ENCODE measurements around the gene GNAQ. TPM values are rescaled to one million over a fixed set of nuclear protein-coding genes. Genes with fewer than 3 reads are reported as not detected.

Gene GNAQ
- polyA plus RNA-seq, 2 donors = 11.3 to 12.8 TPM

GRCh38 chr9:77893706-77894105, 137.9 kb downstream of the GNAQ start:
- WGBS, 2 donors = 98 to 99% methylated on average over 3 of the region's 3 CpGs
- H3K27ac ChIP-seq (ENCODE audit: low read depth in 2 of 2, low read length in 1 of 2) = no peak overlapping the region
- H3K27me3 ChIP-seq (ENCODE audit: control insufficient read depth in 1 of 2, insufficient read depth in 2 of 2, low read length in 2 of 2) = no peaks in the 10 kb centered on the region
- no peaks in the 10 kb centered on the region for H3K9me3 ChIP-seq (ENCODE audit: control insufficient read depth in 2 of 2, insufficient read depth in 1 of 2, low read depth in 1 of 2, low read length in 1 of 2)
- no peak overlapping the region for H3K4me3 ChIP-seq (ENCODE audit: low read depth in 1 of 2, low read length in 2 of 2)
- peaks cover 0 to 3% of the 10 kb centered on the region in 2 donors for H3K36me3 ChIP-seq (ENCODE audit: control insufficient read depth in 2 of 2, insufficient read depth in 2 of 2, low read length in 1 of 2)
- H3K4me1 ChIP-seq (ENCODE audit: control insufficient read depth in 2 of 2, insufficient read depth in 2 of 2, low read length in 1 of 2) = no peaks in the 10 kb centered on the region

- Histone ChIP-seq H3K36me3 (ENCODE audit: control insufficient read depth in 2 of 2, insufficient read depth in 2 of 2, low read length in 1 of 2) (peaks cover 0 to 3% of the 10 kb centered on the region in 2 donors), H3K27me3 (ENCODE audit: control insufficient read depth in 1 of 2, insufficient read depth in 2 of 2, low read length in 2 of 2) (no peaks in the 10 kb centered on the region), H3K4me1 (ENCODE audit: control insufficient read depth in 2 of 2, insufficient read depth in 2 of 2, low read length in 1 of 2) (no peaks in the 10 kb centered on the region), H3K9me3 (ENCODE audit: control insufficient read depth in 2 of 2, insufficient read depth in 1 of 2, low read depth in 1 of 2, low read length in 1 of 2) (no peaks in the 10 kb centered on the region), H3K27ac (ENCODE audit: low read depth in 2 of 2, low read length in 1 of 2) (no peak overlapping the region), H3K4me3 (ENCODE audit: low read depth in 1 of 2, low read length in 2 of 2) (no peak overlapping the region)
- 93 to 95% methylated on average over 3 of the region's 3 CpGs for WGBS, 2 donors
Observed at GRCh38 chr9:77892955-77893514, 138.6 kb downstream of the GNAQ start.

- Histone ChIP-seq H3K27ac (ENCODE audit: low read depth in 2 of 2, low read length in 1 of 2) (no peak overlapping the region), H3K27me3 (ENCODE audit: control insufficient read depth in 1 of 2, insufficient read depth in 2 of 2, low read length in 2 of 2) (no peaks in the 10 kb centered on the region), H3K4me3 (ENCODE audit: low read depth in 1 of 2, low read length in 2 of 2) (no peak overlapping the region), H3K4me1 (ENCODE audit: control insufficient read depth in 2 of 2, insufficient read depth in 2 of 2, low read length in 1 of 2) (no peaks in the 10 kb centered on the region), H3K9me3 (ENCODE audit: control insufficient read depth in 2 of 2, insufficient read depth in 1 of 2, low read depth in 1 of 2, low read length in 1 of 2) (no peaks in the 10 kb centered on the region), H3K36me3 (ENCODE audit: control insufficient read depth in 2 of 2, insufficient read depth in 2 of 2, low read length in 1 of 2) (peaks cover 0 to 3% of the 10 kb centered on the region in 2 donors)
- 56 to 60% methylated on average over 1 of the region's 1 CpG for WGBS, 2 donors
Observed at GRCh38 chr9:77892171-77892570, 139.4 kb downstream of the GNAQ start.

GRCh38 chr9:77891128-77891800, 140.3 kb downstream of the GNAQ start:
- 76 to 78% methylated on average over 8 of the region's 8 CpGs for WGBS, 2 donors

GRCh38 chr9:77887662-77888061, 143.9 kb downstream of the GNAQ start:
- Histone ChIP-seq H3K27me3 (ENCODE audit: control insufficient read depth in 1 of 2, insufficient read depth in 2 of 2, low read length in 2 of 2) (no peaks in the 10 kb centered on the region), H3K4me3 (ENCODE audit: low read depth in 1 of 2, low read length in 2 of 2) (no peak overlapping the region), H3K36me3 (ENCODE audit: control insufficient read depth in 2 of 2, insufficient read depth in 2 of 2, low read length in 1 of 2) (no peaks in the 10 kb centered on the region), H3K27ac (ENCODE audit: low read depth in 2 of 2, low read length in 1 of 2) (no peak overlapping the region), H3K9me3 (ENCODE audit: control insufficient read depth in 2 of 2, insufficient read depth in 1 of 2, low read depth in 1 of 2, low read length in 1 of 2) (no peaks in the 10 kb centered on the region), H3K4me1 (ENCODE audit: control insufficient read depth in 2 of 2, insufficient read depth in 2 of 2, low read length in 1 of 2) (peaks cover 2 to 4% of the 10 kb centered on the region in 2 donors)
- 34 to 51% methylated on average over 2 of the region's 2 CpGs for WGBS, 2 donors

More at GRCh38 chr9:77891128-77891800, 140.3 kb downstream of the GNAQ start:
- Histone ChIP-seq H3K4me1 (ENCODE audit: control insufficient read depth in 2 of 2, insufficient read depth in 2 of 2, low read length in 1 of 2) (no peaks in the 10 kb centered on the region), H3K9me3 (ENCODE audit: control insufficient read depth in 2 of 2, insufficient read depth in 1 of 2, low read depth in 1 of 2, low read length in 1 of 2) (no peaks in the 10 kb centered on the region), H3K27me3 (ENCODE audit: control insufficient read depth in 1 of 2, insufficient read depth in 2 of 2, low read length in 2 of 2) (no peaks in the 10 kb centered on the region), H3K27ac (ENCODE audit: low read depth in 2 of 2, low read length in 1 of 2) (no peak overlapping the region), H3K4me3 (ENCODE audit: low read depth in 1 of 2, low read length in 2 of 2) (no peak overlapping the region), H3K36me3 (ENCODE audit: control insufficient read depth in 2 of 2, insufficient read depth in 2 of 2, low read length in 1 of 2) (peaks cover 0 to 3% of the 10 kb centered on the region in 2 donors)

- Histone ChIP-seq H3K9me3 (ENCODE audit: control insufficient read depth in 2 of 2, insufficient read depth in 1 of 2, low read depth in 1 of 2, low read length in 1 of 2) (no peaks in the 10 kb centered on the region), H3K4me3 (ENCODE audit: low read depth in 1 of 2, low read length in 2 of 2) (no peak overlapping the region), H3K27ac (ENCODE audit: low read depth in 2 of 2, low read length in 1 of 2) (no peak overlapping the region), H3K27me3 (ENCODE audit: control insufficient read depth in 1 of 2, insufficient read depth in 2 of 2, low read length in 2 of 2) (no peaks in the 10 kb centered on the region), H3K36me3 (ENCODE audit: control insufficient read depth in 2 of 2, insufficient read depth in 2 of 2, low read length in 1 of 2) (no peaks in the 10 kb centered on the region), H3K4me1 (ENCODE audit: control insufficient read depth in 2 of 2, insufficient read depth in 2 of 2, low read length in 1 of 2) (peaks cover 2 to 6% of the 10 kb centered on the region in 2 donors)
- WGBS, 2 donors = 63 to 72% methylated on average over 3 of the region's 3 CpGs
Observed at GRCh38 chr9:77885104-77885672, 146.4 kb downstream of the GNAQ start.

GRCh38 chr9:77883846-77884771, 147.5 kb downstream of the GNAQ start:
- H3K9me3 ChIP-seq (ENCODE audit: control insufficient read depth in 2 of 2, insufficient read depth in 1 of 2, low read depth in 1 of 2, low read length in 1 of 2) = no peaks in the 10 kb centered on the region
- peaks cover 2 to 6% of the 10 kb centered on the region in 2 donors for H3K4me1 ChIP-seq (ENCODE audit: control insufficient read depth in 2 of 2, insufficient read depth in 2 of 2, low read length in 1 of 2)
- H3K27ac ChIP-seq (ENCODE audit: low read depth in 2 of 2, low read length in 1 of 2) = peak overlapping the region; percentile 36 to 47
- no peaks in the 10 kb centered on the region for H3K27me3 ChIP-seq (ENCODE audit: control insufficient read depth in 1 of 2, insufficient read depth in 2 of 2, low read length in 2 of 2)
- H3K36me3 ChIP-seq (ENCODE audit: control insufficient read depth in 2 of 2, insufficient read depth in 2 of 2, low read length in 1 of 2) = no peaks in the 10 kb centered on the region
- WGBS, 2 donors = 33 to 51% methylated on average over 5 of the region's 5 CpGs
- no peak overlapping the region for H3K4me3 ChIP-seq (ENCODE audit: low read depth in 1 of 2, low read length in 2 of 2)

- H3K4me3 ChIP-seq (ENCODE audit: low read depth in 1 of 2, low read length in 2 of 2) = no peak overlapping the region
Observed at GRCh38 chr9:77883133-77883532, 148.5 kb downstream of the GNAQ start.

GRCh38 chr9:77882294-77882693, 149.3 kb downstream of the GNAQ start:
- no peaks in the 10 kb centered on the region for H3K27me3 ChIP-seq (ENCODE audit: control insufficient read depth in 1 of 2, insufficient read depth in 2 of 2, low read length in 2 of 2)
- H3K4me1 ChIP-seq (ENCODE audit: control insufficient read depth in 2 of 2, insufficient read depth in 2 of 2, low read length in 1 of 2) = peaks cover 2 to 6% of the 10 kb centered on the region in 2 donors
- no peak overlapping the region for H3K27ac ChIP-seq (ENCODE audit: low read depth in 2 of 2, low read length in 1 of 2)
- WGBS, 2 donors = 67 to 79% methylated on average over 4 of the region's 4 CpGs
- no peaks in the 10 kb centered on the region for H3K36me3 ChIP-seq (ENCODE audit: control insufficient read depth in 2 of 2, insufficient read depth in 2 of 2, low read length in 1 of 2)
- H3K4me3 ChIP-seq (ENCODE audit: low read depth in 1 of 2, low read length in 2 of 2) = no peak overlapping the region
- H3K9me3 ChIP-seq (ENCODE audit: control insufficient read depth in 2 of 2, insufficient read depth in 1 of 2, low read depth in 1 of 2, low read length in 1 of 2) = no peaks in the 10 kb centered on the region

More at GRCh38 chr9:77883133-77883532, 148.5 kb downstream of the GNAQ start:
- H3K27me3 ChIP-seq (ENCODE audit: control insufficient read depth in 1 of 2, insufficient read depth in 2 of 2, low read length in 2 of 2) = no peaks in the 10 kb centered on the region
- H3K36me3 ChIP-seq (ENCODE audit: control insufficient read depth in 2 of 2, insufficient read depth in 2 of 2, low read length in 1 of 2) = no peaks in the 10 kb centered on the region
- no peak overlapping the region for H3K27ac ChIP-seq (ENCODE audit: low read depth in 2 of 2, low read length in 1 of 2)
- H3K4me1 ChIP-seq (ENCODE audit: control insufficient read depth in 2 of 2, insufficient read depth in 2 of 2, low read length in 1 of 2) = peaks cover 2 to 6% of the 10 kb centered on the region in 2 donors
- no peaks in the 10 kb centered on the region for H3K9me3 ChIP-seq (ENCODE audit: control insufficient read depth in 2 of 2, insufficient read depth in 1 of 2, low read depth in 1 of 2, low read length in 1 of 2)
